Neural progenitor cell (in vitro differentiated cells): ENCODE results near the gene TUBB2B. TPM values are rescaled to one million over a fixed set of nuclear protein-coding genes. Genes with fewer than 3 reads are reported as not detected.

Experiments
- DNase-seq: peaks from one replicate; pipeline ENCODE4 v3.0.0-alpha.2; 2016; ENCODE audit warnings: low spot score
- H2AFZ ChIP-seq: fragments of 200-600 bp; sonication (generic); replicated peaks from 2 replicates; pipeline ENCODE4 v1.6.1; 2016; ENCODE audit warnings: antibody characterized with exemption
- H3F3A ChIP-seq: fragments of 200-600 bp; sonication (generic); 2 replicates; pipeline ENCODE4 v1.6.1; 2016; ENCODE audit warnings: antibody characterized with exemption, low read depth
- H3K27ac ChIP-seq: fragments of 200-600 bp; sonication (generic); 2 replicates; pipeline ENCODE4 v1.5.1; 2016; ENCODE audit warnings: mild to moderate bottlenecking
- H3K27me3 ChIP-seq: fragments of 200-600 bp; sonication (generic); 2 replicates; pipeline ENCODE4 v1.6.1; 2016; ENCODE audit warnings: mild to moderate bottlenecking, moderate library complexity
- H3K36me3 ChIP-seq: fragments of 200-600 bp; sonication (generic); 2 replicates; pipeline ENCODE4 v1.5.1; 2016
- H3K4me1 ChIP-seq: fragments of 200-600 bp; sonication (generic); 2 replicates; pipeline ENCODE4 v1.6.1; 2016; ENCODE audit warnings: mixed run types
- H3K4me2 ChIP-seq: fragments of 200-600 bp; sonication (generic); 2 replicates; pipeline ENCODE4 v1.6.1; 2016
- H3K4me3 ChIP-seq: fragments of 200-600 bp; sonication (generic); 2 replicates; pipeline ENCODE4 v1.5.1; 2016
- H3K79me2 ChIP-seq: fragments of 200-600 bp; sonication (generic); 2 replicates; pipeline ENCODE4 v1.6.1; 2016; ENCODE audit warnings: low read depth
- H3K9ac ChIP-seq: fragments of 200-600 bp; sonication (generic); 2 replicates; pipeline ENCODE4 v1.6.1; 2016
- H3K9me3 ChIP-seq: fragments of 200-600 bp; sonication (generic); 2 replicates; pipeline ENCODE4 v1.5.1; 2016; ENCODE audit warnings: low read depth
- H4K20me1 ChIP-seq: fragments of 200-600 bp; sonication (generic); 2 replicates; pipeline ENCODE4 v1.6.1; 2016; ENCODE audit warnings: low read depth
- H3K27ac Mint-ChIP-seq: 3 replicates; pipeline ENCODE4 v1.8.0; 2021; ENCODE audit warnings: mixed read lengths
- H3K27me3 Mint-ChIP-seq: 2 replicates; pipeline ENCODE4 v1.8.0; 2022; ENCODE audit warnings: low read depth, mild to moderate bottlenecking, inconsistent platforms, moderate library complexity, mixed read lengths; ENCODE audit not compliant: insufficient read depth
- H3K36me3 Mint-ChIP-seq: 3 replicates; pipeline ENCODE4 v1.8.0; 2021; ENCODE audit warnings: mixed read lengths
- H3K4me1 Mint-ChIP-seq: 3 replicates; pipeline ENCODE4 v1.8.0; 2021; ENCODE audit warnings: mixed read lengths
- H3K4me3 Mint-ChIP-seq: 3 replicates; pipeline ENCODE4 v1.8.0; 2021; ENCODE audit warnings: mild to moderate bottlenecking, moderate library complexity, mixed read lengths
- H3K9me3 Mint-ChIP-seq: 3 replicates; pipeline ENCODE4 v1.8.0; 2020; ENCODE audit warnings: mixed read lengths
- EZH2 ChIP-seq: fragments of 200-600 bp; sonication (generic); IDR thresholded peaks from 2 replicates; pipeline ENCODE4 v1.6.1; 2017; ENCODE audit warnings: antibody characterized with exemption, mild to moderate bottlenecking, moderate library complexity
- EZH2phosphoT487 ChIP-seq: fragments of 200-600 bp; sonication (generic); IDR thresholded peaks from 2 replicates; pipeline ENCODE4 v1.6.1; 2017; ENCODE audit warnings: antibody characterized with exemption
- total RNA-seq: library from RNA; depleted of rRNA; stranded (reverse); fragments of >200 nt; gene quantifications from 2 replicates; pipeline ENCODE4 v1.2.3, GENCODE V29; 2015; ENCODE audit warnings: low replicate concordance
- TF ChIP-seq, protein P1 (sequence below): fragments of 200-600 bp; sonication (generic); IDR thresholded peaks from 2 replicates; pipeline ENCODE4 v1.5.1; 2017; ENCODE audit warnings: antibody characterized with exemption, mild to moderate bottlenecking

TUBB2B gene
- total RNA-seq, 1 donor from 2014 or later, result 362 TPM

DNA sequence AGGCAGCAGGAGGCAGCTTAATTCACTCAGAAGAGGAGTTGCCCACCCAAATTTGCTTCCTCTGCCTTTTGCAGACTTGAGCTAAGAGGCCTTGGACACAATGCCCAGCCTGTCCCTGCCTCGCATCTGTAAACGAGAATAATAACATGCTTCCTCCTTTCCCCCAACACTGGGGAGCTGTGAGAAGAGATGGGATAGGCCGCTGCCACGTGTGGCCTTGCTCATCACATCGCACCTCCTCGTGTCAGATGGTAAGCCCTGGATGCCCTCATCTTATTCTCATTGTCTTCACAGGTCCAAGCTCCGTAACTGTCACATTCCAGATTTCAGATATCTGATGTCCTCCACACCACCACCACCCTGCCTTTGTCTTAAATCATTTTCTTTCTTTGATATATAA is 13.1 kb upstream of the TUBB2B start:
- Histone ChIP-seq H3K79me2 (no peaks in the 10 kb centered on the region), H3K27ac (no peak overlapping the region), H3K9ac (no peak overlapping the region), H4K20me1 (no peaks in the 10 kb centered on the region), H3K4me2 (no peak overlapping the region), H3K9me3 (no peaks in the 10 kb centered on the region), H3K36me3 (no peaks in the 10 kb centered on the region), H3F3A (peaks cover 16% of the 10 kb centered on the region), H3K4me3 (no peak overlapping the region), H3K4me1 (peaks cover 11% of the 10 kb centered on the region), H3K27me3 (no peaks in the 10 kb centered on the region), H2AFZ (no peak overlapping the region)
- Mint-ChIP-seq H3K36me3 (peaks cover 40% of the 10 kb centered on the region), H3K27ac (no peak overlapping the region), H3K9me3 (no peaks in the 10 kb centered on the region), H3K27me3 (peaks cover 6% of the 10 kb centered on the region), H3K4me3 (peak overlapping the region; percentile 34), H3K4me1 (peaks cover 43% of the 10 kb centered on the region)
- TF ChIP-seq, protein P1, sequence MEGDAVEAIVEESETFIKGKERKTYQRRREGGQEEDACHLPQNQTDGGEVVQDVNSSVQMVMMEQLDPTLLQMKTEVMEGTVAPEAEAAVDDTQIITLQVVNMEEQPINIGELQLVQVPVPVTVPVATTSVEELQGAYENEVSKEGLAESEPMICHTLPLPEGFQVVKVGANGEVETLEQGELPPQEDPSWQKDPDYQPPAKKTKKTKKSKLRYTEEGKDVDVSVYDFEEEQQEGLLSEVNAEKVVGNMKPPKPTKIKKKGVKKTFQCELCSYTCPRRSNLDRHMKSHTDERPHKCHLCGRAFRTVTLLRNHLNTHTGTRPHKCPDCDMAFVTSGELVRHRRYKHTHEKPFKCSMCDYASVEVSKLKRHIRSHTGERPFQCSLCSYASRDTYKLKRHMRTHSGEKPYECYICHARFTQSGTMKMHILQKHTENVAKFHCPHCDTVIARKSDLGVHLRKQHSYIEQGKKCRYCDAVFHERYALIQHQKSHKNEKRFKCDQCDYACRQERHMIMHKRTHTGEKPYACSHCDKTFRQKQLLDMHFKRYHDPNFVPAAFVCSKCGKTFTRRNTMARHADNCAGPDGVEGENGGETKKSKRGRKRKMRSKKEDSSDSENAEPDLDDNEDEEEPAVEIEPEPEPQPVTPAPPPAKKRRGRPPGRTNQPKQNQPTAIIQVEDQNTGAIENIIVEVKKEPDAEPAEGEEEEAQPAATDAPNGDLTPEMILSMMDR, result no peak
- TF ChIP-seq EZH2phosphoT487 (no peak), EZH2 (no peak)
- DNase-seq, result no peak

DNA sequence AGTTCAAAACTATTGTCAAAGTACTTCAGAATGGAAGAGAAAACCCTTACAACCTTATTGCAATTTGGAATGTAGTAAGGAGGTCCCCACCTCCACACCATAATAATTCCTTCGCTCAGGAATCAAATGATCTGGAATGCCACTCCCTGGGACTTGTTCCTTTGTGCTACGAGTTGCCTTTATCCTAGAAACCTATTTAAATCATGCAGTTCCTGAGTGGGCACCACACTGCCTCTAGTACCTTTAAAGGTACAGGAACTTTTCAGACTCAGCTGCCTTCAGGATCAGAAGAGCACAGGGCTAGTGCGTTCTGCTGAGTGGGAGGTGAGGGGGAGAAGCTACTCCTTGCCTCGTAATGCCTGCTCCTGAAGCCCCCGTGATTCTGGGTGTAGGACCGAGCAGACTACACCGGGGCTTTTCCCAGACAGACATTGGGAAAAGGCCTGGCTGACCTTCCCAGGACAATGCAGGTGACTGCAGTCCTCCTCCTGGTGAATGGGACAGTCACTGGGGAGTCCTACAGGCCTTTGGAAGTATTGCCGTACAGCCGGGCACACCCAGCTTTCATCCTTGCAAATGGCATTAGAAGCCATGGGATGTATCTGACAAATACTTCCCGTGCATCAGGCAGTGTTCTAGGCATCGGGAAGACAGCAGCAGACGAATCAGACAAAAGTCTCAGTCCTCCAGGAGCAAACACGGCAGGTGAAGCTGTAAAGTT is 11.8 kb upstream of the TUBB2B start:
- Histone ChIP-seq H3K36me3 (no peaks in the 10 kb centered on the region), H3K4me1 (peaks cover 11% of the 10 kb centered on the region), H3K9ac (no peak overlapping the region), H3K4me3 (no peak overlapping the region), H3K27ac (no peak overlapping the region), H3K4me2 (no peak overlapping the region), H3K9me3 (no peaks in the 10 kb centered on the region), H3K79me2 (no peaks in the 10 kb centered on the region), H2AFZ (no peak overlapping the region), H3K27me3 (no peaks in the 10 kb centered on the region), H3F3A (peaks cover 16% of the 10 kb centered on the region), H4K20me1 (no peaks in the 10 kb centered on the region)
- Mint-ChIP-seq H3K4me3 (no peak overlapping the region), H3K27me3 (peaks cover 8% of the 10 kb centered on the region), H3K27ac (no peak overlapping the region), H3K36me3 (peaks cover 33% of the 10 kb centered on the region), H3K4me1 (peaks cover 50% of the 10 kb centered on the region), H3K9me3 (no peaks in the 10 kb centered on the region)
- DNase-seq, result peak; percentile 57
- TF ChIP-seq, protein P1, result peak; percentile 50
- no peak for TF ChIP-seq EZH2

DNA sequence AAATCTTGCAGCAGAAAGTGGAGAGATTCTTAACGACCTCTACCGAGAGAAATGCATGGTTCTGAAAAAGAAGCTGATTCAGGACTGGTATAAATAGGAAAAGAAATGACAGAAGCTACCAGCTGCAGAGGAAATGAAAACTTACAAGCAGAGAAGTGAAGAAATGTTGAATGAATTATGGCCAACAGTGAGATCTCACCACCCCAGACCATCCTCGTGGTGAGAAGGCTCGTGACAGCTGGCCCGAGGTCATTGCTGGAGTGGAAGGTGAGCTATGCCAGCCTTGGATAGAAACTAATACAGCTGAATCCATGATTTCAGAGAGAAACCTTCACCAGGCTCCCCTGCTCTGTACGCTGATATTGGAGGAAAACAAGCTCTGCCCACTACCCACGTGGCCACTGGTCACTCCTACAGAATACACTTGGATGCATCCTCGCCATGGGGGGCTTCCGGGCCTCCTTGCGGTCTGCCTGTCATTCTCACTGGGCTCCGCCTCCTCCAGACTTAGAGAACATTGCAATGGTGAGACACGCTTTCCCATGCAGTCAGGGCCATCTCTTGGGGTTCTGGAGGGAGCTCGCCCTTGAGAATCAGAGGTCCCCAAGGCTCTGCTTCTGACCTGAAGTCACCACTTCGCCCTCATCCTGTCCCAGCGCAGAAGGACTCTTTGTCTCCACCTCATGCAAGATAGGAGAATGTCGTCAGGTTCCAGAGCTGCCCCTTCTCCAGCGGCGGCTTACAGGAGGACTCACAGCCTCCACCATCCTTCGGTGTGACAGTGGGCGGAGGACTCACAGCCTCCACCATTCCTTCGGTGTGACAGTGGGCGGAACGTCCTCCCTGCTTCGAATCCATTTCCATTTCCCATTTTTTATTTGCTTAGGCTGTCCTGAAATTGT is 10.6 kb upstream of the TUBB2B start:
- H3K4me1 ChIP-seq, result peaks cover 8% of the 10 kb centered on the region
- H3K79me2 ChIP-seq, result no peaks in the 10 kb centered on the region
- DNase-seq, result no peak
- no peak overlapping the region for H3K4me3 ChIP-seq
- H3K27ac ChIP-seq, result no peak overlapping the region
- no peaks in the 10 kb centered on the region for H3K36me3 ChIP-seq
- H3K9me3 Mint-ChIP-seq, result no peaks in the 10 kb centered on the region
- TF ChIP-seq EZH2phosphoT487, result no peak
- TF ChIP-seq EZH2, result no peak
- TF ChIP-seq, protein P1, result no peak
- H3K27ac Mint-ChIP-seq, result no peak overlapping the region
- H3K27me3 Mint-ChIP-seq, result peaks cover 8% of the 10 kb centered on the region
- peaks cover 23% of the 10 kb centered on the region for H3K36me3 Mint-ChIP-seq
- H3K4me1 Mint-ChIP-seq, result peaks cover 57% of the 10 kb centered on the region
- no peaks in the 10 kb centered on the region for H4K20me1 ChIP-seq
- H2AFZ ChIP-seq, result no peak overlapping the region
- H3K4me3 Mint-ChIP-seq, result no peak overlapping the region
- H3K4me2 ChIP-seq, result no peak overlapping the region
- H3K9ac ChIP-seq, result no peak overlapping the region
- H3K9me3 ChIP-seq, result no peaks in the 10 kb centered on the region
- H3F3A ChIP-seq, result peaks cover 12% of the 10 kb centered on the region
- peaks cover 9% of the 10 kb centered on the region for H3K27me3 ChIP-seq
